NCI-H2196 (cell line): ENCODE measurements around the gene DYSF.

Experiments used
- DNase-seq: peaks from one replicate; lab custom pipeline; 2025; ENCODE audit not compliant: unreplicated experiment; lab: John Stamatoyannopoulos, UW

Gene DYSF

DNA sequence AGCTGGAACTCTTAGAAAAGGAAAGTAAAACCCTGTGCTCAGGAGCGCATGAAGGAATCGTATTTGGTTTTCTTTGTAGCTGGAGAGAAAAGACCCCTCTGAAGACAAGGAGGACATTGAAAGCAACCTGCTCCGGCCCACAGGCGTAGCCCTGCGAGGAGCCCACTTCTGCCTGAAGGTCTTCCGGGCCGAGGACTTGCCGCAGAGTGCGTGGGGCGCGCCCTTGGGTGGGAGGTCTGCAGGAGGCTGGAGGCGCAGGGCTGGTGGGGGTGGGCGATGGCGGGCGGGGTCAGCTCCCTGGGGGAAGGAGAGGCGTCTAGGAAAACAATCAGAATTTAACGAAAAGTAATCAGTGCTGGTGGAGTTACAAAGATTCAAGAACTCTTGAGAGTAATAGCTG, 72.8 kb downstream of the DYSF start:
- DNase-seq: no peak

DNA sequence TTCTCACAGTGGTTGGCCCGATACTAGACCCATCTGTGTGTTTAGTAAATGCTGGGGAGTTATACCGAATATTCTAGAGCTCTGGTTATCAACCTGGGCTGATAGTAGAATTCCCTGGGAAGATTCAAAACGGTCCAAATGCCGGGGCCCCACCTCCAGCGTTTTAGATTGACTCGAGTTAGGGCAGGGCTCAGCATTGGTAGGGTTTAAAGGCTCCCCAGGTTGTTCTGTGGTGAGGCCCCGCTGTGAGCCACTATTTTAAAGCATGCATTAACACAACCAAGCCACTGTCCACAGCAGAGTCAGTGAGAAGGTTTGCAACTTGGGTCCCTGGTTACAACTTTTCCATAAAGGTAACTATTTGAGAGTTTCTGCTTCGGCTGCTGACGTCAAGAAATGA, 73.6 kb downstream of the DYSF start:
- no peak for DNase-seq

DNA sequence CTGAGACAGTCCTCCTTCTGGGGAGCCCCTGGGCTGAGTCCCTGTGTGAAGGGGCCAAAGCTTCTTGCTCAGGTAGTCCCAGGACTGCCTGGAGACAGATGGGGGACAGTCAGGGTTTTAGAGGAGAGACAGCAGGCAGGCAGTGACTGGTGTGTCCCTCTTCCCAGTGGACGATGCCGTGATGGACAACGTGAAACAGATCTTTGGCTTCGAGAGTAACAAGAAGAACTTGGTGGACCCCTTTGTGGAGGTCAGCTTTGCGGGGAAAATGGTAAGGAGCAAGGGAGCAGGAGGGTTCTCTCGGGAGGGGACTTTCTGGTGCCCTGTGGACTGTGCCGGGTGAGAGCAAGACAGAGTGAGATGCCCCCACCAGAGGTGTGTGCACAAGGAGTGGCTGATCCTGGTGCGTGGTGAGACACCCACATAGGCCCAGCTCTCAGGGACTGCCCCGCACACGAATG, 74.8 kb downstream of the DYSF start:
- DNase-seq: no peak

DNA sequence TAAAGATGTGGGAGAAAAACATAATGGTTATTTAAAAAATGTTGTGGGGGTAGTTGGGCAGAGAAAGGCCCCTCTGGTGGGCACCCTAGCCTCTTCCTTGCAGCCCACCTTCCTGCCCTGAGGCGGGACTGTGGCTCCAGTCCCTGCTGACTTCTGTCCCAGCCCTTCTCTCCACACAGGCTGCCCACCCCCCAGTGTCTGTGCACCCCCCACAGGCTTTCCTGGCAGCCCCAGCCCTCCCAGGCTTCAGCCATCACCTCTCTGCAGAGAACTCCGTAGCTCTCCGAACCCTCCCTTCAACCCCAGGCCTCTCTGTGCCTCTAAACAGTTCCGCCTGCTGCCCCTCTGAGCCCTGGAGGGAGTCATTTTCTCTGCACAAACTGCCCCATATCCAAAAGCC, 75.4 kb downstream of the DYSF start:
- no peak for DNase-seq

DNA sequence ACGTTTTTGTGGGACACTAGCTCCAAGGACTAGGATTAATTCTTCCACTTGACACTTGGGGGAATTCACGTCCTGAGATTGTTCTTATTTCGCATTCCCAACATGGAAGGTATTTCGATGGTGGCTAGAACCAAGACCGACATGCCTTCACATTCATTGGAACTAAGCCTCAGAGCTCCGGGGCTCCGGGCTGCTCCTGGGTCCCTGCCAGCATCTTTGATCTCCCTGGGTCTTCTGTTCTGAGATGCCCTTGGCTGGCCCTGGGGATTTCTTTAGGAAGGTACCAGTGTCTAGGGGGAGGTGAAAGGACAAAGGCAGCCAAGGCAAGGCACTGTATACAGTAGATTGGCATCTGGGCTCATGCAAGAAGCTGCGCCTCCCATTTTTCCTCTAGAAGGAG, 76.8 kb downstream of the DYSF start:
- DNase-seq: no peak

- peak; percentile 1 for DNase-seq
Observed at GRCh38 chr2:71530641-71531332, 77.4 kb downstream of the DYSF start.

- no peak for DNase-seq
Observed at GRCh38 chr2:71531522-71532047, 78.2 kb downstream of the DYSF start.

GRCh38 chr2:71532327-71532726, 79.0 kb downstream of the DYSF start:
- no peak for DNase-seq

DNA sequence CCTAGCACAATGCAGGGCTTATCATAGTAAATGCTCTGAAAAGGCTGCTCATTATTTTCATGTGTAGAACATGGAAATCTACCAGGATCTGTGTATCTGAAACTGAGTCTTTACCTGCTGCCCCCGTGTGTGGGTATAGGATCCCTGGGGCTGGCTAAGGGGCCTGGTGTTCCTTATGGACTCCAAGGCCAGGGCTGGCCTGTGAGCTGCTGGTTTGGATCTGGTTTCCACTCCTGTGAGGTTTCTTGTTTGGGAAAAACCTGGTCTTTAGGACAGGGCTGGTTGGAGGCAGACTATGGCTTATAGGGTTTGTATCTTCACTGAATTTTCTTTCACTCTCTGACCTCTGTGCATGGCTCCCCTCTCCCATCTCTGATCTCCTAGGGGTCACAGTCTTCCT, 80.8 kb downstream of the DYSF start:
- DNase-seq: no peak

GRCh38 chr2:71534826-71535225, 81.5 kb downstream of the DYSF start:
- DNase-seq: no peak

DNA sequence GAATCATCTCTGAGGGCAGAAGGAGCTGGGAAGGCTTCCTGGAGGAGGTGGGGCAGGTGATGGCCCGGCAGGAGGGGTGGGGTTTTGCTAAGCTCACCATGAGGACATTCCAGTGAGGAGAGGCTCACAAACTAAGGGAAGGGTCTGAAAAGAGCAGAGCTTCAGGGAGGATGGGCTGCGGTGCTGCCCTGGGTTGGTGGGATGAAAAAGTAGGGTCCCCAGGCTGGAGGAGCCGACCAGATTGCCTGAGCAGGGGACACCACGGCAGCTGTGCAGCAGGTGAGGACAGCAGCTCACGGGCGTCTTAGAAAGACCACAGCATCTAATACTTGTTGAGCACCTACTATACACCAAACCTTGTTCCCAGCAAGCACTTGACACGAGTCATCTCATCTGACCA, 82.2 kb downstream of the DYSF start:
- no peak for DNase-seq

GRCh38 chr2:71536226-71536671, 82.9 kb downstream of the DYSF start:
- DNase-seq: no peak

- no peak for DNase-seq
Observed at GRCh38 chr2:71538241-71538640, 84.9 kb downstream of the DYSF start.

GRCh38 chr2:71538656-71539265, 85.4 kb downstream of the DYSF start:
- DNase-seq: no peak

- DNase-seq: no peak
Observed at GRCh38 chr2:71540818-71541217, 87.5 kb downstream of the DYSF start.

DNA sequence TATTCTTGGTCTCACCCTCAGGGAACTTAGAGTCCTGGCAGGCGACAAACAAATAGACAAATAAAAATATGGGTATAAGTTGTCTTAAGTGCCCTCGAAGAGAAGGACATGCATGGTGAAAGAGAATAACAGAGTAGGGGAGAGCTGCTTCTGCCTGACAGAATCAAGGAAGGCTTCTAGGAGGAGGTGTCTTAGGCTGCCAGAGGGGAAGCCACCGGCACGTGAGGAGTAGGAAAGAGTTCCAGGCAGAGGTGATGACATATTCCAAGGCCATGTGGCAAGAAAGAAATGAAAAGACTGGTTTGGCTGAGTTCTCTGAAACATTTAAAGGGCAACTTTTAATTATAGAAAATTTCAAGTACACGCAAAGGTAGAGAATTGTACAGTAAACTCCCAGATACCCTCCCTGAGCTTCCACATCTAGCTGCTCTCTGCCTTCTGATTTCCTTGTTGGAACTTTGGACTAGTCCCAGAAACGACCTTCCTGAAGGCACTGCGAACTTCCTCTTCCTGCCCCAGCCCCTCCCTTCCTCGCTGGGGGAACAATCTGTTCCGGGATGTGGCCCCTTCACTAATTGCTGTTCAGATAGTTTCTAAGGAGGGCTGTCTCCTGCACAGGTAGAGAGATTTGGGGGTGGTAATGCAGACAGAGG, 91.7 kb downstream of the DYSF start:
- DNase-seq: no peak

GRCh38 chr2:71545572-71546274, 92.4 kb downstream of the DYSF start:
- peak; percentile 18 for DNase-seq

DNA sequence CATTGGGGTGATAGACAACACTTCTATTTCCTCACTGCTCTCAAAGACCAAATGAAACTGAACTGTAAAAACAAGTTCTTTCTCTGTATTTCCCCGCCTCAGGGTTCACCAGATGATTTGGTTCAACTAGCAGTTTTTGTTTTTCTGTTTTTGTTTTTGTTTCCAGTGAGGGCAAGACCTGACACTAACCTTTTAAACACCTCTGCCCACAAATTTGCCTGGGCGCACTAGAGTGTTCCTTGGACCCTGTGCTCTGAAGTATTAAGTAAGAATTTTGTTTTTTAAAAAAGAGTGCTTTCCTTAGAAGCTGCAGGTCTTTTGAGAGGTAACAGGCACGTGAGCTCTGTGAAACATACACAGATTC, 92.9 kb downstream of the DYSF start:
- DNase-seq: no peak

DNA sequence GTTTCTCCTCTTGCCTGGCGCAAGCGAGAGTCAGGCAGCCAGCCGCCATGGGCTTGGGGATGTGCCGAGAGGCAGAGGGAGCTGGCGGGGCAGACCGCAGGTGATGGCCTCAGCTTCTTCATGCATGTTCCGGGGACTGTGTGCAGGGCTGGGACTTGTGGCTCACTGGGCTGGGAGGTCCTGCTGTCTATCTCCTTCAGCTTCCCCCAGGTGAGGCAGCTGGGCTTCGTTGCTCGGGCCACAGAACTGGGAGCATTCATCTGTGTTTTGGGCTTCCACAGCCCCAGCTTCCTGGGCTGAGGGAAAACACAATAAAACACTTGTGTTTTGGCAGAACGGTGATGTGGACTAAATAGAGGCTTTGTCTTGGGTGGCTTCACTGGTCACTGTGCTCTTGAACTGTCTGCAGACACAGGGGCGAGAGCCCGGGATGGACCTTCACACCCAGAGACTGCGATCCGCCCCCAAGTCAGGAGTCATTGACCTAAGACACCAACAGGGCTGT, 93.5 kb downstream of the DYSF start:
- no peak for DNase-seq

DNA sequence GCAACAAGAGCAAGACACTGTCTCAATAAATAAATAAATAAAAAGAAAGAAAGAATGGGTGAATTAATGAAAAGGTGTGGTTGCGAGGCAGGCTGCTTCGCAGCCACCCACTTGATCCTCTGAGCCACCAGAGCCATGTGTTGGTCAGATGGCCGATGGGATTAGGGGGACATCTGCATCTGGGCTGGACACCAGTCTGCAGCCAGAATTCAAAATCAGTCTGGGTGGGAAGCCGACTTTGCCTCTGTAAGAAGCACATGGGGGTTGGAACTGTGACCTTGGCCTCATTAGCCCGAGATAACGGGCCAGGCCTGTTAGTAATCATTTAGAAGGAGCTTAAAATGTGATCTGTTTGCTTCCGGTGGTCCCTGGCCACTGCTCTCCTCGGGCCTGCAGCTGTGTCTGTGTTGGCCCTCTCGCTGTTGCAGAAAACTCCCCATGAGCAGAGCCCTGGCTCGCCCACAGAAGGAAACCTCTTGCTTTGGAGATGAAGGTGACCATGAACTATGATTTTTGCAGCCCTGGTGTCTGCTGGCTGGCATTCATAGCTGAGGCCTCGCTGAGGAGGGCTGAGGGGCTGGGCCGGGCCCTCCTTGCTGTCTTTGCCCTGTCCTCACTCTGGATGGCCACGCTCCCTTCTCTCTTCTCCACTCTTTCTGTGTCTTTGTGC, 94.4 kb downstream of the DYSF start:
- no peak for DNase-seq
